Activated CD4-positive, alpha-beta T cell treated with anti-CD3 and anti-CD28 coated beads for 1 hour (primary cell): ENCODE results near the gene ARHGAP9.
"Not testable (repeated sequence)": the region's sequence is repeated elsewhere in the genome, so short reads cannot be mapped to it uniquely, and the experiment has no call there.

Source experiments
- DNase-seq: peaks from one replicate; pipeline ENCODE4 v3.0.0-alpha.2; 2020

Gene ARHGAP9

DNA sequence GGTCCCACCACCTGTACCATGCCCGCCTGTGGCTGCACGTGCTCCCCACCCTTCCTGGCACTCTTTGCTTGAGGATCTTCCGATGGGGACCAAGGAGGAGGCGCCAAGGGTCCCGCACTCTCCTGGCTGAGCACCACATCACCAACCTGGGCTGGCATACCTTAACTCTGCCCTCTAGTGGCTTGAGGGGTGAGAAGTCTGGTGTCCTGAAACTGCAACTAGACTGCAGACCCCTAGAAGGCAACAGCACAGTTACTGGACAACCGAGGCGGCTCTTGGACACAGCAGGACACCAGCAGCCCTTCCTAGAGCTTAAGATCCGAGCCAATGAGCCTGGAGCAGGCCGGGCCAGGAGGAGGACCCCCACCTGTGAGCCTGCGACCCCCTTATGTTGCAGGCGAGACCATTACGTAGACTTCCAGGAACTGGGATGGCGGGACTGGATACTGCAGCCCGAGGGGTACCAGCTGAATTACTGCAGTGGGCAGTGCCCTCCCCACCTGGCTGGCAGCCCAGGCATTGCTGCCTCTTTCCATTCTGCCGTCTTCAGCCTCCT lies 23.4 kb downstream of the ARHGAP9 start:
- DNase-seq, result no peak

DNA sequence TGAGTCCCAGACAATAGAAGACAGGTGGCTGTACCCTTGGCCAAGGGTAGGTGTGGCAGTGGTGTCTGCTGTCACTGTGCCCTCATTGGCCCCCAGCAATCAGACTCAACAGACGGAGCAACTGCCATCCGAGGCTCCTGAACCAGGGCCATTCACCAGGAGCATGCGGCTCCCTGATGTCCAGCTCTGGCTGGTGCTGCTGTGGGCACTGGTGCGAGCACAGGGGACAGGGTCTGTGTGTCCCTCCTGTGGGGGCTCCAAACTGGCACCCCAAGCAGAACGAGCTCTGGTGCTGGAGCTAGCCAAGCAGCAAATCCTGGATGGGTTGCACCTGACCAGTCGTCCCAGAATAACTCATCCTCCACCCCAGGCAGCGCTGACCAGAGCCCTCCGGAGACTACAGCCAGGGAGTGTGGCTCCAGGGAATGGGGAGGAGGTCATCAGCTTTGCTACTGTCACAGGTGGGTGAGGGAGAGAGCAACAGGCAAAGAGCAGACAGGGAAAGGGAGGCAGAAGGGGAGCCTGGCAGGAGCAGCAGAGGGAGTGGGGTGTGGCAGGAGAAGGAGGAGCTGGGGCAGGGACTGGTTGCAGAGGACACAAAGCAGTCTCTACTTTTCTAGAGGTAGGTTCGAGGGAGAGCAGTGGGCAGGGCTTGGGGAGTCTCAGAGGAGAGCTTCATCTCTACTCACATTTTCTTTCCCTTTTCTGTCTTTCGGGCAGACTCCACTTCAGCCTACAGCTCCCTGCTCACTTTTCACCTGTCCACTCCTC lies 24.1 kb downstream of the ARHGAP9 start:
- no peak for DNase-seq

DNA sequence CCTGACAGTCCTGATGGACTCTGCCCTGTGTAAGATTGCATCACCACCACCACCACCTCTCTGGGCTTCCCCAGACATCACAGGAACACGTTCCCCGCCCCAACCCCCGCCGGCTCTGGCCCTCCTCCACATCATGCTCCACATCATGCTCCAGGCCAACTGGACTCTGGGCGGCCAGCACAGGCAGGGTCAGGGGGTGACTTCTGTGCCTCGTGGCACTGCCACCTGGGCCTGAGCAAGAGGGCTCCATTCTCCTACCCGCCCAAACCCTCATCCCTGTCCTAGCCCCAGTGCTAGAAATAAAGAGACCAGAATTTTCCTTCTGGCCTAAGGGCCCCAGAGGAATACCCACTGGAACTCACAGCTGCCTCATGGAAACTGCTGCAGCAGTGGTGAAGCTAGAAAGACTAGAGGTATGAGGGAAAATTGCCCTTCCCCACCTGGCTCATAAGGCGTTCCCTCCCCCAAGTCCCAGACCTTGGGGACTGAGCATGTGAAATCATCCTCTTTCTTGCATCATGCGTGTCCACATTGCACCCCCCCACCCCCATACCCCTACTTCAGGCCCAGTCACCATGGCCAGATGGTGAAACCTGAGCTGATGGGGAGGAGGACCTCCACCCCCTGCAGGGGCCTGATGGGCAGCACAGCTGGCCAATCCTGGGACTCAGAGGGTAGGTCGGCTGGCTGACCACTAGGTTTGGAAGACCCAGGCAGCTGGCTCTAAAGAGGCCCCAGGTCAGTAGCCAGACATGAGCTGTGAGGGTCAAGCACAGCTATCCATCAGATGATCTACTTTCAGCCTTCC lies 24.9 kb downstream of the ARHGAP9 start, which contains the start of gene INHBE:
TSS of gene INHBE (plus strand) at position 742 of the 808 bp plus-strand sequence. CDS start 230 bp downstream, outside the sequence.
- DNase-seq, result no peak

DNA sequence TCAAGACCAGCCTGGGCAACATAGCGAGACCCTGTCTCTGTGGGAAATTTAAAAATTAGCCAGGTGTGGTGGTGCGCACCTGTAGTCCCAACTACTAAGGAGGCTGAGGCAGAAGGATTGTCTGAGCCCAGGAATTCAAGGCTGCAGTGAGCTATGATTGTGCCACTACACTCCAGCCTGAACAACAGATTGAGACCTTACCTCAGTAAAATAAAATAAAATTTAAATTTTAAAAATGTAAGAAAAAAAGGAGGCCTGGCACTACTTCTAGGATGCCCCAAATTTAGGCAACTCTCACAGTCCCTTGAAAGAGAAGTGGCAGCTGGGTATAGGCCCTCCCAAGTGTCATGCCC lies 25.5 kb downstream of the ARHGAP9 start:
- DNase-seq, result no peak

DNA sequence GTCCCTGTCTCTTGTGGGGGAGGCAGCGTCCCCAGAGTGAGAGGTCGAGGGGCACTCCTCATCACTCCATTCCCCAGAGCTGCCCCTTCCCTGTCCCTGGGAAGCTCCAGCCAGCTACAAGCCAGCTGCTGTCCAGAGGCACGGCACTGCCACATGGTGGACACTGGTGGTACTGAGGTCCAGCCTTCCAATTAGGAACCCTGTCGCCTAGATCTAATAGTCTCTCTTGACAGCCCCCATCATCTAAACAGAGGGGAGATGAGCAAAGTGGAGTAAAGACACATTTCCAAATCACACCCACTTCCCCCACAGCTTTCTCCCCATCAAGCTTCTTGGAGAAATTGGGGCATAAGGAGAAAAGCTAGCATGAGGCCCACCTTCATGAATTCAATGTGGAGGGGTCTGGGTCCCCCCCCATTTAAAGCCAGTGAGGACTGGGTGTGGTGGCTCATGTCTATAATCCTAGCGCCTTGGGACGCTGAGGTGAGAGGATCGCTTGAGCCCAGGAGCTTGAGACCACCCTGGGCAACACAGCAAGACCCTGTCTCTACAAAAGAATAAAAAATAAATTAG lies 26.6 kb downstream of the ARHGAP9 start:
- no peak for DNase-seq

DNA sequence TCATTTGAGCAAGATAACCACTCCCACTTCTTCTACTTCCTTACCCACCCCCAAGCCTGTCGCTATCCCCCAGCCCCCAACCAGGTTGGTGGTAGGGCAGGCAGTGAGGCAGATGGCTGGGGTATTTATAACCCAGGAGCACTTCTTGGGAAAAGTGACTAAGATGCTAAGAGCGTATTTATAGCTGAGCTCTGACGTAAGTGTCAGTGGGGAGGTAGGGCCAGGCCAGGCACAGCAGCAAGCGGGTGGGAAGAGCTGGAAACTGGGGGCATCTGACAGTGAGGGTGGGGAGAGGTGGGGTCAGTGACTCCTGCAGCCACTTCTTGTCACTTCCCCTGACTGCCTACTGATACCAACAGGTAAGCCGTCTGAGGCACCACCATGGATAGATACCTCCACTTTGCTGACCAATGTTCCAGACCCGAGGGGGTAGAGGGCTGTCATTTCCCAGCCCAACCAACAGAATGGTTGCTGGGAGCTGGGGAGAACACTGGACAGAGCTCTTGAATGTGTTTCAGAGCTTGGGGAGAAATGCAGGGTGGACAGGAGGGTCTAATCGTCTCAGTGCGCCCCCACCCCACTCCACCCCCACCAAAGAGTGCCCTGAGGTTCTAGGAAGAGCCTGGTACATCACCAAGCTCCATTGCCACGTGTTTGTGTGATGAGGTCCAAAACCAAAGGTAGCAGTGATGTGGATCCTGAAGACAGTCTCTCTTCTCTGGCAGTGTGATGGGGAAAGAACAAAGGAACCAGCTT lies 27.3 kb downstream of the ARHGAP9 start:
- DNase-seq, result no peak

DNA sequence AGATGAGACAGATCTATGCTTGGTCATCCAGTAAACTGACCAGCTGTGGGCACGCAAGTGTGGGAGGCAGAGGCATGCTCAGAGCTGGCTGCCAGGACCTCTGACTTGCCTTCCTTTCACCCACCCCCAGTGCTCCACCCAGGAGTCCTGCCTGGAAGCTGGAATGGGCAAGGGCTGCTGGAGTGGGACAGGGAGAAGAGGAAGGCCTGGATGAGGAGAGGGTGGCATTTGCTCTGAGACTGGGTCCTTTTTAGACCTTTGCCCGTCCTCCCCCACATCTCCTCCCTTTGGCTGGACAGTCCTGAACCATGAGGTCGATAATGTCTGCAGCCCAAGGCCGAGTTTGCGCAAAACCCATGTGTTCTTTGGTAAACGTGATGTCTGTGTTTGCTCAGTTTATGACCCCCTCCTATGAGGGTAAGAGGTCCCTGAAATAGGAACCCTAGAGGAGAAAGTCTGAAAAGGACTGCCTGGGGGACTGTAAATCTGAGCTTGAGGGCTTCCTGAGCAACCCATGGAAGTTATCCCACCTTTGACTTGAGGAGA lies 28.4 kb downstream of the ARHGAP9 start:
- no peak for DNase-seq

DNA sequence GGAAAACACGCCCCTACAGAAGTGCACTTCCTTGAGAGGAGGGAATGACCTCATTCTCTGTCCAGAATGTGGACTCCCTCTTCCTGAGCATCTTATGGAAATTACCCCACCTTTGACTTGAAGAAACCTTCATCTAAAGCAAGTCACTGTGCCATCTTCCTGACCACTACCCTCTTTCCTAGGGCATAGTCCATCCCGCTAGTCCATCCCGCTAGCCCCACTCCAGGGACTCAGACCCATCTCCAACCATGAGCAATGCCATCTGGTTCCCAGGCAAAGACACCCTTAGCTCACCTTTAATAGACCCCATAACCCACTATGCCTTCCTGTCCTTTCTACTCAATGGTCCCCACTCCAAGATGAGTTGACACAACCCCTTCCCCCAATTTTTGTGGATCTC lies 29.6 kb downstream of the ARHGAP9 start:
- no peak for DNase-seq

DNA sequence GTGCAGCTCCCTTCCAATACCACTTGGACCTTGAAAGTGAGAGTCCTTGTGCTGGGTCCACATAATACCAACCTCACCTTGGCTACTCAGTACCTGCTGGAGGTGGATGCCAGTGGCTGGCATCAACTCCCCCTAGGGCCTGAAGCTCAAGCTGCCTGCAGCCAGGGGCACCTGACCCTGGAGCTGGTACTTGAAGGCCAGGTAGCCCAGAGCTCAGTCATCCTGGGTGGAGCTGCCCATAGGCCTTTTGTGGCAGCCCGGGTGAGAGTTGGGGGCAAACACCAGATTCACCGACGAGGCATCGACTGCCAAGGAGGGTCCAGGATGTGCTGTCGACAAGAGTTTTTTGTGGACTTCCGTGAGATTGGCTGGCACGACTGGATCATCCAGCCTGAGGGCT lies 30.3 kb downstream of the ARHGAP9 start:
- no peak for DNase-seq

DNA sequence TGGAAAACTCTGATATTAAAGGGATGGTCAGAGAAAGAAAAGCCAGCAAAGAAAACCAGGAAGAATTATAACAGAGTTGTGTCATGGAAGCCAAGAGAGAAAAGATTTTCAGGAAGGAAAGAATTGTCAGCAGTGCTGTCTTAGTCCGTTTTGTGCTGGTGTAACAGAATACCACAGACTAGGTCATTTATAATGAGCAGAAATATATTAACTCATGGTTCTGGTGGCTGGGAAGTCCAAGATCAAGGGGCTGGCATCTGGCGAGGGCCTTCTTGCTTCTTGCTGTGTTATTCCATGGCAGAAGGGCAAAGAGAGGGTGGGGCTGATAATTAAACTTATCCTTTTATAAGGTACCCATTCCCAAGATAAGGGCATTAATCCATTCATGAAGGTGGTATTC lies 31.0 kb downstream of the ARHGAP9 start:
- no peak for DNase-seq

DNA sequence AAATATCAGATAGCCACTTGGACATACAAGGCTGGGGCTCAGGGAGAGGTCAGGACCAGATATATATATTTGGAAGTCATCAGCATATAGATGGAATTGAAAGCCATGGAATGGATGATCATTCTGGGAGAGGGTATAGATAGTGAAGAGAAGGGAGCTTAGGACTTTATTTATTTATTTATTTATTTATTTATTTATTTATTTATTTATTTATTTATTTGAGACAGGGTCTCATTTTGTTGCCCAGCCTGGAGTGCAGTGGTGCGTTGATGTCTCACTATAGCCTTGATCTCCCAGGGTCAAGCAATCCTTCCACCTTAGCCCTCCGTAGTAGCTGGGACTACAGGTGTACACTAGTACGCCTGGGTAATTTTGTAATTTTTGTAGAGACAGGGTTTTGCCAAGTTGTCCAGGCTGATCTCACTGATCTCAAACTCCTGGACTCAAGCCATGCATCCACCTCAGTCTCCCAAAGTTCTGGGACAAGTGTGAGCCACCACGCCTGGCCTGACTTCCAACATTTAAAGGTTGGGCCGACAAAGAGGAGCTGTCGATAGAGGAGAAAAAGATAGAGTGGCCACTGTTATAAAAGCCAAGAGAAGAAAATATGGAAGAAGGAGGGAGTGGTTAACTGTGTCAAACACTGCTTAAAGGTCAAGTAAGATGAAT lies 33.2 kb downstream of the ARHGAP9 start:
- DNase-seq, result no peak

DNA sequence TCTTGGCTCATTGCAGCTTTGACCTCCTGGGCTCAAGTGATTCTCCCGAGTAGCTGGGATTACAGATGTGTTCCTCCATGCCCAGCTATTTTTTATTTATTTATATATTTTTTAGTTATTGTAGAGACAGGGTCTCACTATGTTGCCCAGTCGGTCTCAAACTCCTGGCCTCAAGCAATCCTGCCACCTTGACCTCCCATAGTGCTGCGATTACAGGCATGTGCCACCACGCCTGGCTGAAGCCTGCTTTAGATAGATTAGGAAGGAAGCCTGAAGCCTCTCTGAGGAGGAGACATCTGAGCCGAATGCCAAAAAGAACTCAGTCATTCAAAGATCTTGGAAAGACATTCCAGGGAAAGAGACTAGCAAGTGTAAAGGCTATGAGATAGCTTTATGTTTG lies 34.9 kb downstream of the ARHGAP9 start:
- no peak for DNase-seq

DNA sequence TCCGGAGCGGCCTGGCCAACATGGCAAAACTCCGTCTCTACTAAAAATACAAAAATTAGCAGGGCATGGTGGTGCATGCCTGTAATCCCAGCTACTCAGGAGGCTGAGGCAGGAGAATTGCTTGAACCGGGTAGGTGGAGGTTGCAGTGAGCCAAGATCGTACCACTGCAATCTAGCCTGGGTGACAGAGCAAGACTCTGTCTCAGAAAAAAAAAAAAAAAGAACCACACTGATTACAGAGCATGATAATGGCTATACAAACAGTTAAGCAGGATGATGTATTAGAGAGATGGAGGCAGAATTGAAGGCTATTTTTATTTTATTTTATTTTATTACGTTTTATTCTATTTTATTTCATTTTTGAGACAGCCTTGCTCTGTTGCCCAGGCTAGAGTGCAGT lies 35.3 kb downstream of the ARHGAP9 start:
- not testable (repeated sequence) for DNase-seq

DNA sequence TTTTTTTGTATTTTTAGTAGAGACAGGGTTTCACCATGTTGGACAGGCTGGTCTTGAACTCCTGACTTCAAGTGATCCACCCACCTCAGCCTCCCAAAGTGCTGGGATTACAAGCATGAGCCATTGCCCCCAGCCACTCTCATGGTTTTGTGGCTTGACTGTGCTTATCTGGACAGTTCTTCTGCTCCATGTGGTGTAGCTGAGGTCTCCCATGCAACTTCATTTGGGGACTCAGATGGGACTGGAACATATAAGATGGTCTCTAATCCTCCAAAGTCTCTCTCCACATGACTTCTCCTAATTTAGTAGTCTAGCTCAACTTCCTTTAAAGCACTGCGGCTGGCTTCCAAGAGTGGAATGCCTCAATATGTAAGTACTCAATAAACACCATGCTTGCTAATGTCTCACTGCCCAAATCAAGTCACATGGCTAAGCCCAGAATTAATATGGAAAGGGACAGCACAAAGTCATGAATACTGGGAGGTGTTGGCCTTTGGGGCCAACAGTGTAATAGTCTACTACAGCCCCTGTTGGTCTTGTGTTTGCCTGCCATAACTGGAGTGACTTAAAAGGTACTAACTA lies 37.7 kb downstream of the ARHGAP9 start:
- no peak for DNase-seq

DNA sequence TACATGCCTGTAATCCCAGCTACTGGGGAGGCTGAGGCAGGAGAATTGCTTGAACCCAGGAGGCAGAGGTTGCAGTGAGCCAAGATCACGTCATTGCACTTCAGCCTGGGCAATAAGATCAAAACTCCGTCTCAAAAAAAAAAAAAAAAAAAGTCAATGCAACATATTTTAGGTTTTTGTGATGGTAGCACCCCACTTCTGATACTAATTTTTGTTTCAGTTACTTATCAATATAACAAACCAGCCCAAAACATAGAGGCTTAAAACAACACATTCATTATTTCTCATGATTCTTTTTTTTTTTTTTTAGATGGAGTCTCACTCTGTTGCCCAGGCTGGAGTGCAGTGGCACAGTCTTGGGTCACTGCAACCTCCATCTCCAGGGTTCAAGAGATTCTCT lies 38.3 kb downstream of the ARHGAP9 start:
- not testable (repeated sequence) for DNase-seq

DNA sequence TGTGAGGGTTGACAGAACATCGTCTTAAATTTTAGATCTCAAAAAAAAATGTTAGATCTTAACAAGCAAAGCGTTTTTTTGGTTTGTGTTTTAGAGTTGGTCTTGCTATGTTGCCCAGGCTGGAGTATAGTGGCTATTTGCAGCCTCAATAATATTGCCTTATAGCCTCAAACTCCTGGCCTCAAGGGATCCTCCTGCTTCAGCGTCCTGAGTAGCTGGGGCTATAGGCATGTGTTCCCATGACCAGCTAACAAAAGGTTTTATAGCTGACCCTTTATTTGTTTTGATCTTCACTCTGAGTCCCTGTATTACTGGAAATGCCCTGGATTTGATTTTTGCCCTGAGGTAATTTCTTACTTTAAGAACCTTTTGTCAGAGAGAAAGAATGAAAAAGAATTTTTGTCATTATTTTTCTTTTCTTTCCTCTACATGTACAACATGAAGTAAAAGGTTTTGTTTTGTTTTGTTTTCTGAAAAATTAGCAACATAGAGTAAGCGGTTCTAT lies 39.9 kb downstream of the ARHGAP9 start:
- no peak for DNase-seq

DNA sequence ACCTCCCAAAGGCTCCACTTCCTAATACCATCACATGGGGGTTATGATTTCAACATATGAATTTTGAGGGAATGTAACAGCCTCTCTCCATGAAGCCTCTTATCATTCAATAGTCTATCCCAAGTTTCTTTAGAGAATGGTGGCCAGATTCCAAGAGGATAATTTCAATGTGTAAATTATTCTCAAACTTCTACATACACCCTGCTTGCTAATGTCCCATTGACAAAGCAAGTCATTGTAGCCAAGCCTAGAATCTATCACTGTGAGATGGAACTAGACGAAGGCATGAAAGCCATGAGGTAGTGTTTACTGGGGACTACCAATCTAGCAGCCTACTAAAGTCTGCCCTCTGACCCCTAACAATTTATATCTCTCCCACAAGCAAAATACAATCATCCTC lies 41.3 kb downstream of the ARHGAP9 start:
- no peak for DNase-seq

DNA sequence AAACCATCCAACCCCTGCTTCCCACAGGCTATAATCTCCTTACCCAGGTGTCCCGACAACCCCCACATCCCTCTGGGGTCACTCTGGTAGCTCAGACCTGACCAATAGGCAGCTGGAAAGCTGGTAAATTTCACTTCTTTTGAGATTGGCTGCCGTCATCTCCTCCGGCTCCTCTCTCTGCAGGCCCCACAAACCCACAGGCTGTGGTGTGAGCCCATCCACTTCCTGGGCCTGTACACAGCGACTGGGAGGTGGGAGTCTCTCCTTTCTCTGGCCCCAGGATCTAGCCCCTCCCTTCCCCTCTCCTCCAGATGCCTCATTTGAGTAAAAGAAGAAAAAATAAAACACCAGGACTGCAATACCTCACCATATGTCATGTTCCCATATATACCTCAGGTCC lies 44.4 kb downstream of the ARHGAP9 start:
- DNase-seq, result no peak

DNA sequence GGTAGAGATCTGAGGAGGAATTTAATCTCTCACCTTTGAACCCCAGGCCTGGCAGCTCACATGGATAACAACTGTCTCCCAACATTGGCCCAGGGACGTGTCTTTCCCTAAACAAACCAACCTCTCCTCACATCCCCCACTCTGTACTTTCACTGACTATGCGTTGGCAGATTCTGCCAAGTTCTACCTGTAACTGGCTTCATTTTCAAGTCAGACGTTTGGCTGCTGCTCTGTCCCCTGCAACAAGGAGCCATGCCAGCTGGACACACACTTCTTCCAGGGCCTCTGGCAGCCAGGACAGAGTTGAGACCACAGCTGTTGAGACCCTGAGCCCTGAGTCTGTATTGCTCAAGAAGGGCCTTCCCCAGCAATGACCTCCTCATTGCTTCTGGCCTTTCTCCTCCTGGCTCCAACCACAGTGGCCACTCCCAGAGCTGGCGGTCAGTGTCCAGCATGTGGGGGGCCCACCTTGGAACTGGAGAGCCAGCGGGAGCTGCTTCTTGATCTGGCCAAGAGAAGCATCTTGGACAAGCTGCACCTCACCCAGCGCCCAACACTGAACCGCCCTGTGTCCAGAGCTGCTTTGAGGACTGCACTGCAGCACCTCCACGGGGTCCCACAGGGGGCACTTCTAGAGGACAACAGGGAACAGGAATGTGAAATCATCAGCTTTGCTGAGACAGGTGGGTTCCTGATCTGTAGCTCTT lies 45.0 kb downstream of the ARHGAP9 start, which contains the start of gene INHBC:
TSS of gene INHBC (plus strand) at position 268 of the 707 bp plus-strand sequence. CDS start at position 371, 103 bp downstream.
- DNase-seq, result no peak

DNA sequence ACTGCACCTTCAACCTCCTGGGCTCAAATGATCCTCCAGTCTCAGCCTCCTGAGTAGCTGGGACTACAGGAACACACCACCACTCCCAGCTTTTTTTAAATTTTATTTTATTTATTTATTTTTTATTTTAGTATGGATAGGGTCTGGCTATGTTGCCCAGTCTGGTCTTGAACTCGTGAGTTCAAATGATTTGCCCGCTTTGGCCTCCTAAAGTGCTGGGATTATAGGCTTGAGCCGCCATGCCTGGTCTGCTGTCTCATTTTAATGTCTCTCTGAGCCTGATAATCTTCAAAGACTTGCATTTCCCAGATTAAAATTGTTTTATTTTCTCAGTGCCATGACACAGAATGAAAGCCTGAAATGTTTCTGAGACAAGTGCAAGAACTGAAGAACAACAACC lies 46.3 kb downstream of the ARHGAP9 start:
- no peak for DNase-seq
